ENCODE measurements around the gene SLC2A1.

The SLC2A1 gene

GRCh38 chr1:42957229-42957879 is 1.3 kb downstream of the SLC2A1 start:
- H3K4me3 ChIP-seq (ENCODE audit: low read length), result peak overlapping the region; percentile 86
- no peaks in the 10 kb centered on the region for H3K9me3 ChIP-seq (ENCODE audit: control insufficient read depth, insufficient read depth, low read length)
- no peaks in the 10 kb centered on the region for H3K9me2 ChIP-seq (replicated peaks; ENCODE audit: control insufficient read depth, low read length)
- peaks cover 71% of the 10 kb centered on the region for H3K79me2 ChIP-seq (ENCODE audit: control insufficient read depth, low read length)
- peaks cover 54% of the 10 kb centered on the region for H3K36me3 ChIP-seq (ENCODE audit: control insufficient read depth, low read length)
- no peaks in the 10 kb centered on the region for H3F3A ChIP-seq (ENCODE audit: control insufficient read depth, insufficient read depth)
- H3K27ac ChIP-seq (ENCODE audit: low read depth, low read length), result peak overlapping the region; percentile 19; the same call in 1 of the 2 replicates
- H3K27me3 ChIP-seq (ENCODE audit: control insufficient read depth, low read length), result peaks cover 8% of the 10 kb centered on the region; the same call in 1 of the 2 replicates
- H3K4me2 ChIP-seq (ENCODE audit: low read length), result peak overlapping the region; percentile 97
- H3K4me1 ChIP-seq (ENCODE audit: control insufficient read depth, low read length), result peaks cover 79% of the 10 kb centered on the region
- H4K20me1 ChIP-seq (ENCODE audit: control insufficient read depth, insufficient read depth, low read depth, low read length), result peaks cover 41% of the 10 kb centered on the region
- TF ChIP-seq EZH2phosphoT487 (IDR thresholded peaks at IDR 0.05; ENCODE audit: borderline replicate concordance, low read length), result no peak
- TF ChIP-seq CTCF (IDR thresholded peaks at IDR 0.05; ENCODE audit: low read depth, low read length, poor library complexity, severe bottlenecking), result peak; percentile 13

- H4K20me1 ChIP-seq (ENCODE audit: control insufficient read depth, insufficient read depth, low read depth, low read length), result peaks cover 47% of the 10 kb centered on the region
- H3K4me1 ChIP-seq (ENCODE audit: control insufficient read depth, low read length), result peaks cover 79% of the 10 kb centered on the region
- H3K36me3 ChIP-seq (ENCODE audit: control insufficient read depth, low read length), result peaks cover 60% of the 10 kb centered on the region
- H3K9me2 ChIP-seq (replicated peaks; ENCODE audit: control insufficient read depth, low read length), result no peaks in the 10 kb centered on the region
- TF ChIP-seq EZH2phosphoT487 (IDR thresholded peaks at IDR 0.05; ENCODE audit: borderline replicate concordance, low read length) (no peak), CTCF (IDR thresholded peaks at IDR 0.05; ENCODE audit: low read depth, low read length, poor library complexity, severe bottlenecking) (no peak)
- H3K4me3 ChIP-seq (ENCODE audit: low read length), result peak overlapping the region; percentile 86
- peak overlapping the region; percentile 19; the same call in 1 of the 2 replicates for H3K27ac ChIP-seq (ENCODE audit: low read depth, low read length)
- peaks cover 77% of the 10 kb centered on the region for H3K79me2 ChIP-seq (ENCODE audit: control insufficient read depth, low read length)
- H3F3A ChIP-seq (ENCODE audit: control insufficient read depth, insufficient read depth), result no peaks in the 10 kb centered on the region
- H3K4me2 ChIP-seq (ENCODE audit: low read length), result peak overlapping the region; percentile 97
- H3K27me3 ChIP-seq (ENCODE audit: control insufficient read depth, low read length), result peaks cover 8% of the 10 kb centered on the region; the same call in 1 of the 2 replicates
- no peaks in the 10 kb centered on the region for H3K9me3 ChIP-seq (ENCODE audit: control insufficient read depth, insufficient read depth, low read length)
Observed at GRCh38 chr1:42956739-42957138, 1.9 kb downstream of the SLC2A1 start.

GRCh38 chr1:42955311-42956063 is 3.2 kb downstream of the SLC2A1 start:
- Histone ChIP-seq H3K4me2 (ENCODE audit: low read length) (peak overlapping the region; percentile 46), H3K27ac (ENCODE audit: low read depth, low read length) (no peak overlapping the region; the same call in 1 of the 2 replicates), H3K4me1 (ENCODE audit: control insufficient read depth, low read length) (peaks cover 79% of the 10 kb centered on the region), H3K9me2 (replicated peaks; ENCODE audit: control insufficient read depth, low read length) (no peaks in the 10 kb centered on the region), H3K9me3 (ENCODE audit: control insufficient read depth, insufficient read depth, low read length) (no peaks in the 10 kb centered on the region), H3K27me3 (ENCODE audit: control insufficient read depth, low read length) (peaks cover 8% of the 10 kb centered on the region; the same call in 1 of the 2 replicates), H3K4me3 (ENCODE audit: low read length) (peak overlapping the region; percentile 25), H3K36me3 (ENCODE audit: control insufficient read depth, low read length) (peaks cover 70% of the 10 kb centered on the region), H4K20me1 (ENCODE audit: control insufficient read depth, insufficient read depth, low read depth, low read length) (peaks cover 58% of the 10 kb centered on the region), H3F3A (ENCODE audit: control insufficient read depth, insufficient read depth) (no peaks in the 10 kb centered on the region), H3K79me2 (ENCODE audit: control insufficient read depth, low read length) (peaks cover 90% of the 10 kb centered on the region)
- TF ChIP-seq CTCF (IDR thresholded peaks at IDR 0.05; ENCODE audit: low read depth, low read length, poor library complexity, severe bottlenecking) (no peak), EZH2phosphoT487 (IDR thresholded peaks at IDR 0.05; ENCODE audit: borderline replicate concordance, low read length) (no peak)

All from DOHH2 (cell line).